Mesodermal cell (in vitro differentiated cells): ENCODE data around the gene MYO3A.

Experiments used
- H3K27ac ChIP-seq: 2 replicates; pipeline ENCODE4 v1.7.0; 2013; ENCODE audit warnings: mild to moderate bottlenecking, low read depth, low read length, moderate library complexity; ENCODE audit not compliant: severe bottlenecking
- H3K36me3 ChIP-seq: 2 replicates; pipeline ENCODE4 v1.7.1; 2013; ENCODE audit warnings: mild to moderate bottlenecking, low read length, moderate library complexity; ENCODE audit not compliant: control insufficient read depth, insufficient read depth
- H3K4me1 ChIP-seq: one replicate; pipeline ENCODE4 v1.7.1; 2013; ENCODE audit warnings: mild to moderate bottlenecking, low read length; ENCODE audit not compliant: insufficient read depth, control insufficient read depth, poor library complexity, severe bottlenecking
- H3K4me3 ChIP-seq: 2 replicates; pipeline ENCODE4 v1.7.0; 2013; ENCODE audit warnings: low read length, control low read depth, mild to moderate bottlenecking; ENCODE audit not compliant: insufficient read depth, poor library complexity, severe bottlenecking; ENCODE audit errors: extremely low read depth
- H3K9me3 ChIP-seq: 2 replicates; pipeline ENCODE4 v1.7.1; 2013; ENCODE audit warnings: mild to moderate bottlenecking, low read length, moderate library complexity; ENCODE audit not compliant: control insufficient read depth
- WGBS, 2 experiments: methylation state at CpG; one replicate each; pipeline ENCODE4 v1.1.5; 2013; ENCODE audit warnings: missing lambda C conversion rate in 2 of 2; ENCODE audit not compliant: insufficient coverage in 2 of 2; 5-methylcytosine and 5-hydroxymethylcytosine counted together

Gene MYO3A

GRCh38 chr10:26025523-26025922 is 91.5 kb downstream of the MYO3A start:
- Histone ChIP-seq H3K9me3 (no peaks in the 10 kb centered on the region), H3K4me3 (no peak overlapping the region), H3K4me1 (no peaks in the 10 kb centered on the region), H3K27ac (no peak overlapping the region), H3K36me3 (no peaks in the 10 kb centered on the region)

- H3K9me3 ChIP-seq, result no peaks in the 10 kb centered on the region
- H3K36me3 ChIP-seq, result no peaks in the 10 kb centered on the region
- WGBS, 2 experiments, result 63 to 75% methylated on average over 2 of the region's 3 CpGs
- no peak overlapping the region for H3K27ac ChIP-seq
- no peak overlapping the region for H3K4me3 ChIP-seq
- H3K4me1 ChIP-seq, result no peaks in the 10 kb centered on the region
Observed at GRCh38 chr10:26029858-26030257, 95.8 kb downstream of the MYO3A start.

- Histone ChIP-seq H3K9me3 (no peaks in the 10 kb centered on the region), H3K36me3 (no peaks in the 10 kb centered on the region), H3K27ac (no peak overlapping the region), H3K4me1 (no peaks in the 10 kb centered on the region), H3K4me3 (no peak overlapping the region)
- 90 to 100% methylated on average over 3 of the region's 3 CpGs for WGBS, 2 experiments
Observed at GRCh38 chr10:26031300-26031699, 97.3 kb downstream of the MYO3A start.

DNA sequence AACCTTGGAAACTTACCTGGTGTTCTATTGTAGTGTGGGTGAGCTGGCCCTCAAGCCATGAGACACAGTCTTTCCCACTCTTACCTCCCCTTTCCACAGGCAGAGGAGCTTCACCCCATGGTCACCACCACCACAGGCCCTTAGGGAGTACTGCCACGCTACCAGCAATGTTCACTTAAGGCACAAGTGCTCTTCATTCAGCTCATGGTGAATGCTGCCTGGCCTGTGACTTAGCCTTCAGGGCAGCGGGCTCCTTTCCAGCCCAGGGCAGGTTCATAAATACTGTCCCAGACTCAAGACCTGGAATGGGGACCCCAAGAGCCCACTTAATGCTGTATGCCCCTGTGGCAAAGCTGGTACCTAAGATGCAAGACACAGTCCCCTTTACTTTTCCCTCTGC is 109.4 kb downstream of the MYO3A start:
- peaks cover 5% of the 10 kb centered on the region for H3K4me1 ChIP-seq
- no peak overlapping the region for H3K27ac ChIP-seq
- H3K4me3 ChIP-seq, result no peak overlapping the region
- H3K36me3 ChIP-seq, result no peaks in the 10 kb centered on the region
- H3K9me3 ChIP-seq, result no peaks in the 10 kb centered on the region
- WGBS, 2 experiments, result 91 to 93% methylated on average over 1 to 2 of the region's 2 CpGs

- WGBS, 2 experiments, result 85 to 100% methylated on average over 2 of the region's 3 CpGs
- Histone ChIP-seq H3K4me1 (peaks cover 5% of the 10 kb centered on the region), H3K4me3 (no peak overlapping the region), H3K36me3 (no peaks in the 10 kb centered on the region), H3K27ac (no peak overlapping the region), H3K9me3 (no peaks in the 10 kb centered on the region)
Observed at GRCh38 chr10:26044141-26044749, 110.2 kb downstream of the MYO3A start.

DNA sequence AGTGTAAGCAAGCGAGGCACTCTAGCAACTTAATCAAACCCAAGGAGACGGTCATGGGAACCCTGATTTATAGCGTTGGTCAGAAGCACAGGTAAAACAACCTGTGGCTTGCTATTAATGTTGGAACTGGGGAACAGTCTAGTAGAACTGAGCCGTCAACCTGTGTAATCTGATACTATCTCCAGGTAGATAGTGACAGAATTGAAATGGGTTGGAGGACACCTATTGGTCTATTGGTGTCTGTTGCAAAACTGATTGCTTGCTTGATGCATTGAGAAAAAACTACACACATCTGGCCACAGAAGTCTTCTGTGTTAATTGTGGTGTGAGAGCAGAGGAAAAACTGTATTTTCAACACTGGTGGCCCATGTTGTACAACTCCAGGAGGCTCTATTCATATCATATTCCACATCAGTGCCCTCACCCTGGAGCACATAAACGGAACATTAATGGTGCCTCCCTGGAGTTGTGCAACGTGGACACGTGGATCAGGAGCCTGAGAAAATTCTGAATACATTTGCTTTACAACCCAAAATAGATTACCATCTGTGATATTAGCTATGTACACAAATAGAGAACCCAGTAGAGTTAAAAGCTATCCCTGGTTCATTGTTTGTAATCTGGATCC is 112.2 kb downstream of the MYO3A start:
- no peak overlapping the region for H3K4me3 ChIP-seq
- no peak overlapping the region for H3K27ac ChIP-seq
- H3K9me3 ChIP-seq, result no peaks in the 10 kb centered on the region
- WGBS, 2 experiments, result 78 to 87% methylated on average over 4 of the region's 7 CpGs
- peaks cover 5% of the 10 kb centered on the region for H3K4me1 ChIP-seq
- H3K36me3 ChIP-seq, result no peaks in the 10 kb centered on the region

DNA sequence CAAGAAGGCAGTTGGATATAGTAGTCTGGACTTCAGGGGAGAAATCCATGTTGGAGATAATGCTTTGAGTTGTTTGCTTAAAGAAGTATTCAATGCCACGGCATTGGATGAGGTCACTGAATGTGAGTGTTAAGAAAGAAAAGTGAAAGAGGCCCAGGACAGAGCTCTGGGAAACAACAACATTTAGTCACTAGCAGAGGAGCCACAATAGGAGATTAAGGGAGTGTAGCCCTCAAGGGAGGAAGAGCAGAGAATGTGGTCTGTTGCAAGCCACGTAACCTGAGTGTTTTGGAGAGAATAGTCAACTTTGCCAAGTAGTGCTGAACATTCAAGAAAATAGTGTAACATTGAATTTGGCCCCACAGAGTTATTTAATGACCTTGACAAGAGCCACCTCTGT is 114.7 kb downstream of the MYO3A start:
- 87 to 100% methylated on average over 2 of the region's 2 CpGs for WGBS, 2 experiments
- Histone ChIP-seq H3K36me3 (no peaks in the 10 kb centered on the region), H3K27ac (no peak overlapping the region), H3K4me3 (no peak overlapping the region), H3K4me1 (no peaks in the 10 kb centered on the region), H3K9me3 (no peaks in the 10 kb centered on the region)

GRCh38 chr10:26052326-26052725 is 118.3 kb downstream of the MYO3A start:
- H3K27ac ChIP-seq, result no peak overlapping the region
- no peaks in the 10 kb centered on the region for H3K36me3 ChIP-seq
- H3K4me1 ChIP-seq, result no peaks in the 10 kb centered on the region
- no peak overlapping the region for H3K4me3 ChIP-seq
- WGBS, 2 experiments, result 100% methylated on average over 1 of the region's 4 CpGs; no CpG with 5 or more reads in 1 of the 2 experiments
- no peaks in the 10 kb centered on the region for H3K9me3 ChIP-seq

- no peaks in the 10 kb centered on the region for H3K9me3 ChIP-seq
- H3K27ac ChIP-seq, result no peak overlapping the region
- H3K4me3 ChIP-seq, result no peak overlapping the region
- WGBS, 2 experiments, result 86 to 91% methylated on average over 1 of the region's 1 CpG
- no peaks in the 10 kb centered on the region for H3K4me1 ChIP-seq
- no peaks in the 10 kb centered on the region for H3K36me3 ChIP-seq
Observed at GRCh38 chr10:26057466-26057865, 123.4 kb downstream of the MYO3A start.

DNA sequence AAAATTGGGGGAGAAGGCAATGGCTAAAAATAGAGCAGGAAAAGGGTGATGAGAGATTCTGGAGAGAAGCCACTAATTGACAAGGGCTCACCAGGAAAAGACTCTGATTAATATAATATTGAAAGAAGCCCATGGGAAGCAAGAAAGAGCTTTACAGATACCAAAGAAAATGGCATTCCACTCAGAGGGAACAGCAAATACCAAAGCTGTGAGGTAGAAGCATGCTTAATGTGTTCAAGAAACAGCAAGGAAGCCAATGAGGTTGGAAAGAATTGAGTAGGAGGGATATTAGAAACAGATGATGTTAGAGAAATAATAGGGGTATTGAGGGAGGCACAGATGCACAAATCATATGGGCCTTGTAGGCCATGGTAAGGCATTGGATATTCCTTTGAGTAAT is 130.1 kb downstream of the MYO3A start:
- Histone ChIP-seq H3K27ac (peak overlapping the region; percentile 58), H3K36me3 (no peaks in the 10 kb centered on the region), H3K4me3 (no peak overlapping the region), H3K9me3 (no peaks in the 10 kb centered on the region), H3K4me1 (peaks cover 14% of the 10 kb centered on the region)

DNA sequence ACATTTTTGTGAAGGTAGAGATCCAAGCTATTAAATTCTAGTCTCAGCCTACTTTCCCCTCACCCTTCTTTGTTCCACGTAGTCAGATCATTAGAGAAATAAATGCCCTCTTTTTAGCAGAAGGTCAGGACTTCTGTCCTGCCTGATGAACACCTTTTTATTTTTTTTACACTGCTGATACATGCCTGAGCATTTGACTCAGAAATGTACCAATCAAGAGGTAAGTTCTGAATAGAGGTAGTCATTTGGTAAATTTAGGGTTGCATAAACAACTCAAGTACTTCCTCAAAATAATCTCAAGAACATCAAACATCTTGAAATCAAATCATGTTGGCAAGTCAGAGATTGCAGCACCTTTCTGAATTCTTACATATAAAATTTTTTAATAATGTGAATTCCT is 133.7 kb downstream of the MYO3A start:
- peaks cover 14% of the 10 kb centered on the region for H3K4me1 ChIP-seq
- H3K36me3 ChIP-seq, result no peaks in the 10 kb centered on the region
- no peaks in the 10 kb centered on the region for H3K9me3 ChIP-seq
- no peak overlapping the region for H3K4me3 ChIP-seq
- no peak overlapping the region for H3K27ac ChIP-seq
- 88% methylated on average over 1 of the region's 1 CpG; no CpG with 5 or more reads in 1 of the 2 experiments for WGBS, 2 experiments
